ENCODE results near the gene PARP15. TPM values are rescaled to one million over a fixed set of nuclear protein-coding genes. Genes with fewer than 3 reads are reported as not detected.

The PARP15 gene
- total RNA-seq, 3 donors from 2014 or later = 1.2 to 2.0 (median 1.4) TPM

DNA sequence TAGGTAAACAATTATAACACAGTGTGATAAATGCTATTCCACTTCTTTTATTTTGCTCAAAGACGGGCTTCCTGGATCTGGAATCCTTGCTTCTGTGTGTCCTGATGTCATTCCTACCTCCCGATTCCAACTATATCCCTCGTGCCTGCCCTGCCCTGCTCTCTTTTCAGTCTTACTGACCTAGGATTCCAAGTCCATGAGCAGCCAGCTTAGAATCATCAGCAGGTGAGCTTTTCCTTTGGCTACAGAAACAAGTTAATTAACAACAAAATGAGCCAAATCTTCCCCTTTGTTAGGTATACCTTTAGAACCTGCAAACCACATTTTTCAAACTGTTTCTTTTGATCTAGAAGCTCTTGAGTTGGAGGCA, 40.8 kb upstream of the PARP15 start:
- TF ChIP-seq CTCF (IDR thresholded peaks at IDR 0.05) = no peak
- ATAC-seq = no peak
- no peaks in the 10 kb centered on the region for H3K9me3 ChIP-seq
- DNase-seq = no peak
- H3K36me3 ChIP-seq (ENCODE audit: low read depth) = no peaks in the 10 kb centered on the region
- intact Hi-C loops (cut with DNase I, micrococcal nuclease) = no loop called here
- no peaks in the 10 kb centered on the region for H3K4me1 ChIP-seq (ENCODE audit: low read depth)
- no peak overlapping the region for H3K4me3 ChIP-seq

DNA sequence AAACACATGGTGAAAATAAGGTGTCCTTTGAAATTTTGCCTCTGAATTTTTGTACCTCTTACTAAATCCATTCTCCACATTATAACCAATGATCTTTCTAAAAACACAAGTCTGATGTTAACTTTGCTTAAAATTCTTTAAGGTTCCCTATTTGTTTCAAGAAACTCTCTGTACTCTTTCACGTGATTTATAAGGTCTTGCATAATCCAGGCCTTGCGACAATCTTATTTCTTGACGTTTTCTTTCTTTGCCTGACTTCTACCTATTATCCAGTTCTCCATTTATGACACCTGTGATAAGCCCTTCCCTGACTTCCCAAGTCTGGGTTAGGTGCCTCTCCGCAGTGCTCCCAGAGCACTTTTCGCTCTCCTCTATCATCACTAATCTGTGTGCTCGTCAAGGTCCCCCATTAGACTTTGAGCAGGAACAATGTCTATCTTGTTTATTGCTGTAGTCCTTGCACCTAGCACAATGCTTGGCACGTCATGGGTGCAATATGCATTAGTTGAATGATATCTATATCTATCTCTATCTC, 38.4 kb upstream of the PARP15 start:
- no peak for TF ChIP-seq CTCF (IDR thresholded peaks at IDR 0.05)
- ATAC-seq = no peak
- no peaks in the 10 kb centered on the region for H3K36me3 ChIP-seq (ENCODE audit: low read depth)
- DNase-seq = no peak
- no peak overlapping the region for H3K4me3 ChIP-seq
- H3K4me1 ChIP-seq (ENCODE audit: low read depth) = no peaks in the 10 kb centered on the region
- intact Hi-C loops (cut with DNase I, micrococcal nuclease) = no loop called here
- H3K9me3 ChIP-seq = no peaks in the 10 kb centered on the region

DNA sequence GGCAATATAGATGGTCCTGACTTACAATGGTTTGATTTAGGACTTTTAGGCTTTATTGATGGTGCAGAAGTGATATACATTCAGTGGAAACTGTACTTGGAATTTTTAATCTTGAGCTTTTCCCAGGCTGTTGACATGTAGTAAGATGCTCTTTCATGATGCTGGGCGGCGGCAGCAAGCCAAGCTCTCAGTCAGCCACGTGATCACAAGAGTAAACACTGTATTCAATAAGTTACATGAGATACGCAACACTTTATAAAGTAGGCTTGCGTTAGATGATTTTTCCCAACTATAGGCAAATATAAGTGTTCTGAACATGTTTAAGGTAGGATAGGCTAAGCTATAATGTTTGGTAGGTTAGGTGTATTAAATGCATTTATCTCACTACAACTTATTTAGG, 31.3 kb upstream of the PARP15 start:
- Histone ChIP-seq H3K4me3 (no peak overlapping the region), H3K9me3 (no peaks in the 10 kb centered on the region), H3K4me1 (ENCODE audit: low read depth) (no peaks in the 10 kb centered on the region), H3K36me3 (ENCODE audit: low read depth) (no peaks in the 10 kb centered on the region)
- DNase-seq (no peak), ATAC-seq (no peak)
- no peak for TF ChIP-seq CTCF (IDR thresholded peaks at IDR 0.05)
- intact Hi-C loops (cut with DNase I, micrococcal nuclease) = no loop called here

GRCh38 chr3:122548076-122548475, 29.4 kb upstream of the PARP15 start:
- DNase-seq = no peak
- Histone ChIP-seq H3K9me3 (no peaks in the 10 kb centered on the region), H3K4me1 (ENCODE audit: low read depth) (no peaks in the 10 kb centered on the region), H3K36me3 (ENCODE audit: low read depth) (no peaks in the 10 kb centered on the region), H3K4me3 (no peak overlapping the region)
- intact Hi-C loops (cut with DNase I, micrococcal nuclease) = no loop called here
- no peak for TF ChIP-seq CTCF (IDR thresholded peaks at IDR 0.05)
- no peak for ATAC-seq

DNA sequence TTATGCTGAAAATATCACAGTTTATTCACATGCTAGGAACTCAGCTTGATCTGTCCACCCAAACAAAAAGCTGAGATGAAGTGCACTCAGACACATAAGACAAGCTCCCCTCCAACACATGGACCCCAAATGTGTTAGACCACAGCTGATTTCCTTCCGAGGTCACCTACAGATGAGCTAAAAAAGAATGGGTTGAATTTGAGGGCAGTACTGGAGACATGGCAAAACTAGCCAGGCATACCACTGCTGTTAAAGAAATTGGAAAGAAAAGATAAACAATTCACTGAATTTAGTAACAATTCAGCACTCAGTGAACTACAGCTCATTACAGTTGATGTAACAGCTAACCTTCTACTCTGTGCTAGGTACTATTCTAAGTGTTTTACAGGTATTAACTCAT, 28.8 kb upstream of the PARP15 start:
- H3K4me3 ChIP-seq = no peak overlapping the region
- H3K36me3 ChIP-seq (ENCODE audit: low read depth) = no peaks in the 10 kb centered on the region
- intact Hi-C loops (cut with DNase I, micrococcal nuclease) = no loop called here
- ATAC-seq (no peak), DNase-seq (no peak)
- no peaks in the 10 kb centered on the region for H3K4me1 ChIP-seq (ENCODE audit: low read depth)
- no peak for TF ChIP-seq CTCF (IDR thresholded peaks at IDR 0.05)
- H3K9me3 ChIP-seq = no peaks in the 10 kb centered on the region

- no peak for ATAC-seq
- no peaks in the 10 kb centered on the region for H3K36me3 ChIP-seq (ENCODE audit: low read depth)
- no peak for TF ChIP-seq CTCF (IDR thresholded peaks at IDR 0.05)
- intact Hi-C loops (cut with DNase I, micrococcal nuclease) = no loop called here
- no peaks in the 10 kb centered on the region for H3K4me1 ChIP-seq (ENCODE audit: low read depth)
- no peaks in the 10 kb centered on the region for H3K9me3 ChIP-seq
- H3K4me3 ChIP-seq = no peak overlapping the region
- DNase-seq = no peak
Observed at GRCh38 chr3:122553171-122553570, 24.3 kb upstream of the PARP15 start.

Data from mucosa of descending colon (tissue), 3 donors.